Hematopoietic multipotent progenitor cell treated with erythropoietin and hydrocortisone succinate and interleukin-3 and kit ligand, for 17 days (in vitro differentiated cells): ENCODE measurements around the gene GATA2.

Experiments used
- DNase-seq: peaks from one replicate; pipeline ENCODE4 v3.0.0-alpha.2; 2015; ENCODE audit warnings: low spot score

The GATA2 gene

GRCh38 chr3:128455786-128456748 is 36.9 kb downstream of the GATA2 start:
- DNase-seq = no peak

DNA sequence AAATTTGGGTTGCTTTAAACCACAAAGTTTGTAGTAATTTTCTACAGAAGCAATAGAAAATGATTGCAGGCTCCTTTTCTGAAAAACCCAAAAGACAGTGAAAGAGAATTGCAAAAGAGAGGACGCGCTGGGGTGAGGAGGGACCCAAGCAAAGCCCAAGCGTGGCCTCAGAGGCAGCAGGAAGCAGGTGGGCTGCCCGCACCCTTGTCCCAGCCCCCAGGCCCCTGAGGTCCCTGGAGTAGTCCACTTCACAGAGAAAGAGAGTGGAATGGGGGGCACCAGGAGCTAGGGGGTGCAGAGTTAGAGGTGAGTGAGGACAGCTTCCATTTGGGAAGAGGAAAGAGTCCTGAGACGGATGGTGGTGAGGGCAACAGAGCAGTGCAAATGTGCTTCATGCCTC is 37.9 kb downstream of the GATA2 start:
- DNase-seq = no peak

DNA sequence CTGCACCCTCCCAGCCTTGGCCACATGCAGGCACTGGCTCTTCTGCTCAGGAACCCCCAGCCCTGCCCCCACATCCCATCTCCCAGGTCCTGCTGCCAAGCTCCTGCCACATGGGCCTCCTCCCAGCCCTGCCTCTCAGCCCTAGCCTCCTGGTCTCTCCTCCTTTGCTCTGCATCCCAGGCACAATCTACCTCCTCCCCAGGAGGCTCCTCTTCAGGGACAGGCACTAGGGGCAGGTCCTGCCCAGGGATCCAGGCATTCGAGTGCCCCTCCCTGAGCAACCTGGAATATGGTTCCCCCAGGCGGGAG is 38.7 kb downstream of the GATA2 start:
- no peak for DNase-seq

GRCh38 chr3:128453501-128454309 is 39.3 kb downstream of the GATA2 start:
- DNase-seq = no peak

DNA sequence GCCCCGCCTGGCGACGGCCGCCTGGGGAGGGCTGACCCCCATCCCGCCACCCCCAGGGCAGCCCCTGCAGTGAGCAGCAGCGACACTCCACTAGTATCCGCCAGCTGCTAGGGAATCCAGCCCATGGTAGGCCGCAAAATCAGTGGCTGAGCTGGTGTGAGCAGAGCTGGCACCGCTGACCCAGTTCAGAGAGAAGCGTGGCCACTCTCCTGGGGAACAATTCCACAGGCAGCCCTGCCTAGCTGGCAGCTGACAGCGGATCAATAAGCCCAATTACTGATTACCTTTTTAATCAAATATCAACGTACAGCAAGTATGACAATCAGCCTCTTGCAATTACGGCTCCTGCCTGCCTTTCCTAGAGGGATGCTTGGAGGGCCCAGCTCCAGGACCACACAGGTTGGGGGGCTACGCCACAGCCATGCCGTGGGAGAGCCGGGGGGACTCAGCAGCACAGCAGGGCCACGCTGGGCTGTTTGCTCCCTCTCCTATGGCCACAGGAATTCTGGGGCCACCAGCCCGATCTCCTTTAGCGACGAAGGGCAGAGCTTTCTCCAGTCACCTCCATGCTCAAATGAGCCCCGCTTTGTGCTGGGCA is 40.2 kb downstream of the GATA2 start:
- DNase-seq = no peak

DNA sequence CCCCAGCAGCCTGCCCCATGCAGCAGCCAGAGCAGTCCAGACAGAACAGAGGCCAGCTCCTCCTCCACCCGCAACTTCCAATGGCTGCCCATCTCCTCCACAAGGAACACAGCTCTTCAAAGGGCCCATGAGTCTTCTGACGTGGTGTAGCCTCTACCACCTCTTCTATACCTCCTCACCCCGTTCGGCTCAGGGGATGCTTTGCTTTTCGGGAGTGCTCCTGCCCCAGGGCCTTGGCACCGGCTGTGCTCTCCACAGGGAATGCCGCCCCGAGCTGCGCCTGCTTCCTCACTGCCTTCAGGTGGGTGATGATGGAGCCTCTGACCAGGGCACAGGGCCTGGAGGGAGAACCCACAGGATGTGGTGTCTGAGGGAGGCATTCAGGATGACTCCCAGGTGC is 40.9 kb downstream of the GATA2 start:
- no peak for DNase-seq

GRCh38 chr3:128449111-128449638 is 43.8 kb downstream of the GATA2 start:
- DNase-seq = no peak

- no peak for DNase-seq
These were observed 44.5 kb downstream of the GATA2 start for GRCh38 chr3:128448491-128448890.

DNA sequence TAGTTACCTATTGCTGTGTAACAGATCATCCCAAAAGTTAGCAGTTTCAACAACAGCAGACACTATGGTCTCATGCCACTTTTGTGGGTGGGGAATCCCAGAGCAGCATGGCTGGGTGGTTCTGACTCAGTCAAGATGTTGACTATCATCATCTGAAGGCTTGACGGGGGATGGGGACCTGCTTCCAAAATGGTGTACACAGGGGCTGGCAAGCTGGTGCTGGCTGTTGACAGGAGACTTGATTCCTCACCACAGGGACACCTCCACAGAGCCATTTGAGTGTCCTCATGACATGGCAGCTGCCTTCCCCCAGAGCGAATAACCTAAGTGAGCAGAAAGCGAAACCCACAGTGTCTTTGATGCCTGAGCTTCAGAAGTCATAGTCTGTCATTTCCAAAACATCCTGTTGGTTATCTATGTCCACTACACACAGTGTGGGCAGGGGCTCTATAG is 45.4 kb downstream of the GATA2 start:
- DNase-seq = no peak

DNA sequence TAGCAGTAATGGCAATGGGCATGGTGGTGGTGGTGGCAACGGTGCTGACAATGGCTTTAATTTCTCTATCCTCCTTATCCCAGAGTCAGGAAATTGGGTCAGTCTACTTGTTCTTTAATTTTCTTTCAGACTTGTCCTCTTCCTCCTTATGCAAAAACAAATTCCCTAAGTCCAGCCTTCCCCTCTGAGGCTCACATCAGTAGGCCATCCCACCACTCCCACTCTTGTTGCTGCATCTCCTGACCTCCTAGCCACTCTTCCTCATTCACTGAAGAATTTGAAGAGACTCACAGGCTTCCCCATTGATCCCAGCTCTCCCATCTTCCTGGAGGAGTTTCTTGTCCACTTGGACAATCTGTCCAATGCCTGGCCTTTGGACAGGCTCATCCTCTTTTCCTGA is 46.2 kb downstream of the GATA2 start:
- no peak for DNase-seq

- no peak for DNase-seq
These were observed 47.6 kb downstream of the GATA2 start for GRCh38 chr3:128445357-128445756.

DNA sequence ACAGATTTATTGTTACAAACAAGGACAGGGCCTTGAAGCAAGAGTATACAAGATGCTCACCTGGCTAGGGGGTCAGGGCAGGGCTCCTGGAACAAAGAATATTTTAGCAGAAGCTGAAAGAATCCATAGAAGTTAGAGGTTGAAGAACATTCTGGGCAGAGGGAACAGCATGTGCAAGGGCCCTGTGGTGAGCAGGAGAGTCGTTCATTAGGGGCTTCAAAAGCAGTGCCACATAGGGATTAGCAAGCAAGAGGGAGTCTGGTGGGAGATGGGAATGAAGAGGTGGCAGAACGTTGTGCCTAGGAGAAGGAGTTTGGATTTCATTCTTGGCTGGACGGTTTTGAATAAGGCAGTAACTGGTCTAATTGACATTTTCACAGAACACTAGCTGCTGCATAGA is 49.2 kb downstream of the GATA2 start:
- DNase-seq = no peak

DNA sequence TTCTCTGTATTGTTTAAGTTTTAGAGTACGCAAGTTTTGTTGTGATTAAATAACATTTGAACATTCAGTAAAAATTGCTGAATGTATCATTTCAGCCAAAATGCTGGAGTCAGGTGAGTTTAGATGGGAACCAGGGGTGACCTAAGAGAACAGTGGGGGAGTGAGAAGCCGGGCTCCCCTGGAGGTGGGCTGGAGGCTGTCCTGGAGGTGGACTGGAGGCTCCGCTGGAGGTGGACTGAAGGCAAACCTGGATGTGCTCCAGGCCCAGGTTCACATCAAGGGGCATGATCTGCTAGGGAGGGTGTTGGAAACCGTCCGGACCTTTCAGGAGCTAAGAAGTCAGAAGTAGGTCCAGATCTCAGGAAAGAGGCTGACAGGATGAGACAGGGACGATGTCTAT is 50.1 kb downstream of the GATA2 start:
- DNase-seq = no peak

- no peak for DNase-seq
These were observed 50.9 kb downstream of the GATA2 start for GRCh38 chr3:128442070-128442469.

GRCh38 chr3:128439226-128439625 is 53.8 kb downstream of the GATA2 start:
- no peak for DNase-seq

GRCh38 chr3:128438488-128439072 is 54.4 kb downstream of the GATA2 start:
- DNase-seq = peak; percentile 8

- no peak for DNase-seq
These were observed 56.8 kb downstream of the GATA2 start for GRCh38 chr3:128436214-128436613.

DNA sequence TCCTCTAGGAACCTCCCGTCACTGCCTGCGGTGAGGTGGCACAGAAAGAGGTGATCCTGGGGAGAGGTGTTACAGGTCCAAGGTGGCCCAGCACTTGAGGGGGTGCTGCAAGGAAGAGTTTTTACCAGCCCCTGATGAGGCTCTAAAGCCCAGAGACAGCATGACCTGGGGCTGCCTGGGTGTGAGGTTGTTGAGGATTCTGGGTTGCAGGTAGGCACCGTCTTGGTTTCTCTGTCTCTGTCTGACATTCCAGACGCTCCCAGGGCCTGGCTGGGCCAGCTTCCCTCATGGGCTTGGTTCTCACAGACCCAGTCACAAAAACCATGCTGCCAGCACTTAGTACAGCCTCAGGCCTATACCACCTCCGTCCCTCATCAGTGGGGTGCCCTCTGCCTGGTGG is 57.4 kb downstream of the GATA2 start:
- no peak for DNase-seq

DNA sequence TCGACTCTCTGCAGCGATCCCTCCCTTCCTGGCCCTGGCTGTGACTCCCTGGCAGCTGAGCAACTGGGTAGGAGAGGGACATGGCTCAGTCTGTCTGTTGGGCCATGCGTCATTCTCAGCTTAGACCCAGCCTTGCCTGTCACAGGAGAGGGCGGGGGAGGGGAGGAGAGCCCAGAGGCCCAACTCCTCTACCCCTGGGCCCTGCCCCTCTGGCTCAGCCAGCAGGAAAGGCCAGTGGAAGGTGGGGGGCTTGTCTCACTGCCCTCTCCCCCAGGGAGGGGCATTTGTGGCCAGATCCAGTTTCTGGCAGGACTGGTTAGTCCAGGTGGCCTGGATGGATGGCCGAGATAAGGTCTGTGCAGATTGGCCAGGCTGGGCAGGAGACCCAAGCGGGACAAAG is 57.9 kb downstream of the GATA2 start:
- DNase-seq = no peak

DNA sequence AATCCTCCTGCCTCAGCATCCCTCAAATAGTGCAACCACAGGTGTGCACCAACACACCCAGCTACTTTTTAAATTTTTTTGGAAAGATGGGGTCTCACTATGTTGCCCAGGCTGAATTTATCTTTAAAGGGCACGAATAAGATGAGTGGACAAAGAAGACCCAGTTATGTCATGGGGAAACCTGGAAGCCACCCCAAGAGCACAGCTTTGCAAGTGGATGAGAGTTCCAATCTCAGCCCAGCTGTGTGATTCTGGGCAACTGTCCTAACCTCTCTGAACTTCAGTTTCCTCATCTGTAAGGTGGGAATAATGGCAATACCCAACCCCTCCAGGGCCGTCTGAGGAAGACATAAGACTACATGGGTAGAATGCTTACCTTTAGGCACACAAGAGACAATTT is 58.5 kb downstream of the GATA2 start:
- DNase-seq = no peak

DNA sequence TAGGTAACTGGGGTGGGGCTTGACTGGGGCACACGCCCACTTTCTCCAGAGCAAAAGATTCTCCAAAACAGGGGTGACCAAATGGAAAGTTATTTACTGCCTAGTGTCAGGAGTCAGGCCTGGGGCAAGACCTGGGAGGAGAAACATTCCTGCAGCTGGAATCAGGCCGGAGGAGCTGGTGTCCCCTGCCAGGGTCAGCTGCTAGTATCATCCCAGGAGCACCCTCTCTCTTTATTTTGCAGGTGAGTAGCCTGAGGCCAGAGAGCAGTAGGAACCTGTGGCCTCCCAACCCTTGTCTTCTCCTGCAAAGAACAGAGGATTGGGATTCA is 59.2 kb downstream of the GATA2 start:
- no peak for DNase-seq
